Measurements from ENCODE around the gene DOCK2.

DNA sequence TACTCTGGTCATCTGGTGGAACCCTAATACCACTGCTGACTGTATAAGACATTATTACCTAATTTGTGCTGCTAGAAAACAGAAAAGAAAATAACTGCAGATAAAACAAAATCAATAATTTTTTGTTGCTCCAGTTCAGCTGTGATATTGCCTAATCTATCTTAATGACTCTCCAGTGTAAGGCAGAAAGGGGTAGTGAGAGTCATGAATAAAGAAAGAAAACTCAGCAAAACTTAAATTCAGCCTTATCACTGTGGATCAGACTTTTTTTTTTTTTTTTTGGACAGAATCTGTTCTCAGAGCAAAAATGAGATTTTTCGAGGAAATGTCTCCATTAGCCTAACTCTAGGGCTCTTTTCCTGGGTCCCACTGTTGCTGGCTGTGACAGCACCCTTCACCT is 1.1 kb upstream of the DOCK2 start:
- TF ChIP-seq CTCF (conservative IDR thresholded peaks at IDR 0.05) = no peak
- no peak for TF ChIP-seq ZFX (IDR thresholded peaks at IDR 0.05)
